ENCODE results near the gene PLEKHA6.
"Not testable (repeated sequence)": the region's sequence is repeated elsewhere in the genome, so short reads cannot be mapped to it uniquely, and the experiment has no call there.

DNA sequence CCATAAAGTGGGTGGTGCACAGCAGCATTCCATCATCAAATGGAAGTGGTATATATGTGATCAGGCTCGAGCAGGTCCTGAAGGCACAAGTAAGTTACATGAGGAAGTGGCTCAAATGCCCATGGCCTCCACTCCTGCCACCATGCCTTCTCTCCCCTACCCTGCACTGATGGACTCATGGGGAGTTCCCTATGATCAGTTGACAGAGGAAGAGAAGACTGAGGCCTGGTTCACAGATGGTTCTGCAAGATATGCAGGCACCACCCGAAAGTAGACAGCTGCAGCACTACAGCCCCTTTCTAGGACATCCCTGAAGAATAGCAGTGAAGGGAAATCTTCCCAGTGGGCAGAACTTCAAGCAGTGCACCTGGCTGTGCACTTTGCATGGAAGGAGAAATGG lies 121.2 kb downstream of the PLEKHA6 start:
- TF ChIP-seq, protein P1, sequence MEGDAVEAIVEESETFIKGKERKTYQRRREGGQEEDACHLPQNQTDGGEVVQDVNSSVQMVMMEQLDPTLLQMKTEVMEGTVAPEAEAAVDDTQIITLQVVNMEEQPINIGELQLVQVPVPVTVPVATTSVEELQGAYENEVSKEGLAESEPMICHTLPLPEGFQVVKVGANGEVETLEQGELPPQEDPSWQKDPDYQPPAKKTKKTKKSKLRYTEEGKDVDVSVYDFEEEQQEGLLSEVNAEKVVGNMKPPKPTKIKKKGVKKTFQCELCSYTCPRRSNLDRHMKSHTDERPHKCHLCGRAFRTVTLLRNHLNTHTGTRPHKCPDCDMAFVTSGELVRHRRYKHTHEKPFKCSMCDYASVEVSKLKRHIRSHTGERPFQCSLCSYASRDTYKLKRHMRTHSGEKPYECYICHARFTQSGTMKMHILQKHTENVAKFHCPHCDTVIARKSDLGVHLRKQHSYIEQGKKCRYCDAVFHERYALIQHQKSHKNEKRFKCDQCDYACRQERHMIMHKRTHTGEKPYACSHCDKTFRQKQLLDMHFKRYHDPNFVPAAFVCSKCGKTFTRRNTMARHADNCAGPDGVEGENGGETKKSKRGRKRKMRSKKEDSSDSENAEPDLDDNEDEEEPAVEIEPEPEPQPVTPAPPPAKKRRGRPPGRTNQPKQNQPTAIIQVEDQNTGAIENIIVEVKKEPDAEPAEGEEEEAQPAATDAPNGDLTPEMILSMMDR (IDR thresholded peaks at IDR 0.05; ENCODE audit: low read depth, low read length, poor library complexity, severe bottlenecking): not testable (repeated sequence)
- TF ChIP-seq EZH2phosphoT487 (IDR thresholded peaks at IDR 0.05; ENCODE audit: borderline replicate concordance, low read length): not testable (repeated sequence)

Measured in DOHH2 (cell line).